ENCODE data around the gene TMED9. TPM values are rescaled to one million over a fixed set of nuclear protein-coding genes. Genes with fewer than 3 reads are reported as not detected.

Gene TMED9
- total RNA-seq, 1 experiment from 2014 or later, result 240 TPM

DNA sequence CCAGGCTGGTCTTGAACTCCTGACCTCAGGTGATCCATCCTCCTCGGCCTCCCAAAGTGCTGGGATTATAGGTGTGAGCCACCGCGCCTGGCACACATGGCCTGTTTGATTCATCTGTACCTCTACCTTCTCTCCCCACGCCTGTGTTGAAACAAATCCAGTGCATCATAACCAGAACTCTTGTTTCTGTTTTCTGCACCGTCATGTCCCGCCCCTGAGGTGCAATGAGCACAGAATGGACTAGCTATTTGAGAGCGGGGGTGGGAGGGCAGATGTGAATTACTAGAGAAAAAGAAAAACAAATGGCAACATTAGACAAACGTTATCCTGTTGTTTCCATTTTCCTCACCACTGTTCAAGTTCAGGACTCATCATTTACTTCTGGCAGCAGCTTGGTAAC is 27.0 kb upstream of the TMED9 start:
- BruUV-seq (replicated peaks), result no TSS peak

DNA sequence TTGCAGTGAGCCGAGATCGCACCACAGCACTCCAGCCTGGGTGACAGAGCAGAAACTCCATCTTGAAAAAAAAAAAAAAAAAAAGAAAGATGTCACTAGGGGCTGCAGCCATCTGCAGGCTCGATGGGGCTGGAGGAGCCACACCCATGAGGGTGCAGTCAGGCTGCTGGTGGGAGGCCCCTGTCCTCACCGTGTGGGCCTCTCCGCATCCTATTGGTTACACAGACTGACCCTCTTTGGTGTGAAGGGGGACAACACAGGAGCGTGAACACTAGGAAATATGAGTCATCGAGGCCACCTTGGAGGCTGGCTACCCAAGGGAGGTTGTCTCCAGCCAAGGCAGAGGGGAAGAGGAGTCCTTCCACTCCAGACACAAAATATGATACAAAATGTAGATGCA is 23.7 kb upstream of the TMED9 start:
- H3K27me3 Mint-ChIP-seq (ENCODE audit: insufficient read depth, unreplicated experiment), result no peaks in the 10 kb centered on the region
- intact Hi-C loops (cut with micrococcal nuclease; ENCODE audit: unreplicated experiment), result no loop called here
- Histone ChIP-seq H3K27me3 (replicated peaks; ENCODE audit: control insufficient read depth, insufficient read depth, low read length) (no peaks in the 10 kb centered on the region), H3K36me3 (ENCODE audit: control insufficient read depth, insufficient read depth, low read length) (no peaks in the 10 kb centered on the region), H3K4me3 (ENCODE audit: low read depth, low read length) (no peak overlapping the region), H3K9me3 (no peaks in the 10 kb centered on the region), H3K4me1 (peaks cover 11% of the 10 kb centered on the region; the same call in 1 of the 2 replicates)
- ChIA-PET POLR2A (no interaction called here), CTCF (interaction anchor here (0.7 kb wide), 1 partner anchor 81 kb away, joined by 9 read pairs; no protein-coding TSS in a partner anchor)
- no peak for DNase-seq
- no peak overlapping the region for H3K27ac Mint-ChIP-seq (ENCODE audit: unreplicated experiment)
- H3K36me3 Mint-ChIP-seq (ENCODE audit: insufficient read depth, unreplicated experiment), result peaks cover 6% of the 10 kb centered on the region
- H3K4me1 Mint-ChIP-seq (ENCODE audit: low read depth, unreplicated experiment), result no peaks in the 10 kb centered on the region
- no peaks in the 10 kb centered on the region for H3K9me3 Mint-ChIP-seq (ENCODE audit: unreplicated experiment)
- BruUV-seq (replicated peaks), result no TSS peak
- no peak for TF ChIP-seq CTCF (IDR thresholded peaks at IDR 0.05; ENCODE audit: insufficient read depth in 1 of 2, low read depth in 1 of 2, low read length in 1 of 2, severe bottlenecking in 1 of 2, unreplicated experiment in 1 of 2)
- no peak overlapping the region for H3K4me3 Mint-ChIP-seq (ENCODE audit: unreplicated experiment)

More for the DNA sequence above, 27.0 kb upstream of the TMED9 start:
- H3K4me1 ChIP-seq, result peaks cover 11% of the 10 kb centered on the region; the same call in 1 of the 2 replicates
- H3K9me3 ChIP-seq, result no peaks in the 10 kb centered on the region; the same call in 1 of the 2 replicates
- H3K4me1 Mint-ChIP-seq (ENCODE audit: low read depth, unreplicated experiment), result no peaks in the 10 kb centered on the region
- no peak for TF ChIP-seq CTCF (IDR thresholded peaks at IDR 0.05; ENCODE audit: insufficient read depth in 1 of 2, low read depth in 1 of 2, low read length in 1 of 2, severe bottlenecking in 1 of 2, unreplicated experiment in 1 of 2)
- no peak overlapping the region for H3K27ac Mint-ChIP-seq (ENCODE audit: unreplicated experiment)
- no peaks in the 10 kb centered on the region for H3K36me3 ChIP-seq (ENCODE audit: control insufficient read depth, insufficient read depth, low read length)
- H3K27me3 ChIP-seq (replicated peaks; ENCODE audit: control insufficient read depth, insufficient read depth, low read length), result no peaks in the 10 kb centered on the region
- ChIA-PET POLR2A (no interaction called here), CTCF (interaction anchor here (0.6 kb wide), 1 partner anchor 13 kb away, joined by 4 read pairs; no protein-coding TSS in a partner anchor)
- no peak for DNase-seq
- intact Hi-C loops (cut with micrococcal nuclease; ENCODE audit: unreplicated experiment), result no loop called here
- no peaks in the 10 kb centered on the region for H3K9me3 Mint-ChIP-seq (ENCODE audit: unreplicated experiment)
- no peak overlapping the region for H3K4me3 Mint-ChIP-seq (ENCODE audit: unreplicated experiment)
- H3K27me3 Mint-ChIP-seq (ENCODE audit: insufficient read depth, unreplicated experiment), result no peaks in the 10 kb centered on the region
- H3K36me3 Mint-ChIP-seq (ENCODE audit: insufficient read depth, unreplicated experiment), result peaks cover 5% of the 10 kb centered on the region
- no peak overlapping the region for H3K4me3 ChIP-seq (ENCODE audit: low read depth, low read length)

- intact Hi-C loops (cut with micrococcal nuclease; ENCODE audit: unreplicated experiment), result no loop called here
- ChIA-PET CTCF (interaction anchor here (1.0 kb wide), 1 partner anchor 35 kb away, joined by 3 read pairs; no protein-coding TSS in a partner anchor), POLR2A (no interaction called here)
- no peaks in the 10 kb centered on the region for H3K27me3 ChIP-seq (replicated peaks; ENCODE audit: control insufficient read depth, insufficient read depth, low read length)
- H3K4me1 Mint-ChIP-seq (ENCODE audit: low read depth, unreplicated experiment), result peaks cover under 1% of the 10 kb centered on the region
- peaks cover 3% of the 10 kb centered on the region for H3K27me3 Mint-ChIP-seq (ENCODE audit: insufficient read depth, unreplicated experiment)
- no peak overlapping the region for H3K27ac Mint-ChIP-seq (ENCODE audit: unreplicated experiment)
- no peak overlapping the region for H3K4me3 ChIP-seq (ENCODE audit: low read depth, low read length)
- no TSS peak for BruUV-seq (replicated peaks)
- no peaks in the 10 kb centered on the region for H3K9me3 ChIP-seq
- H3K9me3 Mint-ChIP-seq (ENCODE audit: unreplicated experiment), result no peaks in the 10 kb centered on the region
- H3K36me3 Mint-ChIP-seq (ENCODE audit: insufficient read depth, unreplicated experiment), result peaks cover 7% of the 10 kb centered on the region
- no peak overlapping the region for H3K4me3 Mint-ChIP-seq (ENCODE audit: unreplicated experiment)
- H3K36me3 ChIP-seq (ENCODE audit: control insufficient read depth, insufficient read depth, low read length), result no peaks in the 10 kb centered on the region
- H3K4me1 ChIP-seq, result peaks cover 11% of the 10 kb centered on the region; the same call in 1 of the 2 replicates
- no peak for TF ChIP-seq CTCF (IDR thresholded peaks at IDR 0.05; ENCODE audit: insufficient read depth in 1 of 2, low read depth in 1 of 2, low read length in 1 of 2, severe bottlenecking in 1 of 2, unreplicated experiment in 1 of 2)
- DNase-seq, result no peak
Measured at GRCh38 chr5:177569894-177570293, 22.1 kb upstream of the TMED9 start.

Data from Caco-2 (cell line).